HepG2 (cell line): ENCODE data around the gene IPO9. TPM values are rescaled to one million over a fixed set of nuclear protein-coding genes. Genes with fewer than 3 reads are reported as not detected.

Source experiments
- AGO1 ChIP-seq: fragments of 200-400 bp; formaldehyde crosslinking; IDR thresholded peaks from 2 replicates; pipeline ENCODE4 v1.6.1; 2017; ENCODE audit warnings: mild to moderate bottlenecking, low read depth, low read length, moderate library complexity; ENCODE audit not compliant: poor library complexity, severe bottlenecking
- AGO2 ChIP-seq: fragments of 200-400 bp; formaldehyde crosslinking; optimal IDR thresholded peaks from 2 replicates; pipeline ENCODE3; 2017; ENCODE audit warnings: mild to moderate bottlenecking, low read depth, low read length, moderate library complexity
- CEBPG ChIP-seq: IDR thresholded peaks from 2 replicates; pipeline ENCODE4 v1.6.1; 2016
- CREM ChIP-seq, 2 experiments: sonication (generic) in 1 of 2; formaldehyde crosslinking in 1 of 2; IDR thresholded peaks; 2 replicates each; pipeline versions ENCODE4 v1.4.0 to v1.6.1; 2016 to 2020; ENCODE audit warnings: antibody characterized with exemption in 1 of 2, mild to moderate bottlenecking in 1 of 2, missing genetic modification reagents in 1 of 2
- FOXA3 ChIP-seq: IDR thresholded peaks from 2 replicates; pipeline ENCODE4 v1.6.1; 2016; ENCODE audit warnings: missing genetic modification reagents, missing compliant biosample characterization
- GTF2F1 ChIP-seq: fragments of 150-350 bp; IDR thresholded peaks from 2 replicates; pipeline ENCODE4 v1.6.1; 2014; ENCODE audit warnings: low read length
- HOXD1 ChIP-seq: sonication (generic); formaldehyde crosslinking; IDR thresholded peaks from 2 replicates; pipeline ENCODE4 v1.5.0; 2020; ENCODE audit warnings: missing genetic modification reagents
- IKZF1 ChIP-seq: fragments of 450-650 bp; IDR thresholded peaks from 2 replicates; pipeline ENCODE4 v1.7.1; 2016
- IRX3 ChIP-seq: sonication (generic); formaldehyde crosslinking; IDR thresholded peaks from 2 replicates; pipeline ENCODE4 v1.8.1; 2023; ENCODE audit warnings: mild to moderate bottlenecking, low read depth, missing genetic modification reagents, borderline replicate concordance
- MAZ ChIP-seq, 2 experiments: sonication (generic) in 1 of 2; formaldehyde crosslinking in 1 of 2; IDR thresholded peaks; 2 replicates each; pipeline versions ENCODE4 v1.5.0 to v1.6.1; 2012 to 2020; ENCODE audit warnings: low read depth in 2 of 2, mild to moderate bottlenecking in 2 of 2, borderline replicate concordance in 1 of 2, improper control_type of control experiment in 1 of 2, low read length in 1 of 2, missing genetic modification reagents in 1 of 2, moderate library complexity in 1 of 2
- MTA1 ChIP-seq: sonication (generic); formaldehyde crosslinking; IDR thresholded peaks from 2 replicates; pipeline ENCODE4 v1.4.0; 2020; ENCODE audit warnings: missing genetic modification reagents, mild to moderate bottlenecking, borderline replicate concordance
- NFE2 ChIP-seq: sonication (generic); formaldehyde crosslinking; IDR thresholded peaks from 2 replicates; pipeline ENCODE4 v1.4.0; 2020; ENCODE audit warnings: missing genetic modification reagents
- NFE2L1 ChIP-seq: sonication (generic); formaldehyde crosslinking; IDR thresholded peaks from 2 replicates; pipeline ENCODE4 v1.4.0; 2020; ENCODE audit warnings: missing genetic modification reagents, mild to moderate bottlenecking, borderline replicate concordance
- POLR2A ChIP-seq, 2 experiments: IDR thresholded peaks; 2 replicates each; pipeline ENCODE4 v1.6.1; 2011; ENCODE audit warnings: low read depth in 2 of 2, low read length in 2 of 2, mild to moderate bottlenecking in 1 of 2, moderate library complexity in 1 of 2; ENCODE audit not compliant: insufficient read depth in 1 of 2
- REL ChIP-seq: sonication (generic); formaldehyde crosslinking; conservative IDR thresholded peaks from 2 replicates; pipeline ENCODE4 v1.8.0; 2022; ENCODE audit warnings: mild to moderate bottlenecking, missing genetic modification reagents, moderate library complexity
- SMARCE1 ChIP-seq: fragments of 450-650 bp; IDR thresholded peaks from 2 replicates; pipeline ENCODE4 v1.6.1; 2017; ENCODE audit warnings: borderline replicate concordance
- ZBTB42 ChIP-seq: sonication (generic); formaldehyde crosslinking; IDR thresholded peaks from 2 replicates; pipeline ENCODE4 v1.5.0; 2020; ENCODE audit warnings: mild to moderate bottlenecking, missing genetic modification reagents
- ZBTB7B ChIP-seq: sonication (generic); formaldehyde crosslinking; IDR thresholded peaks from 2 replicates; pipeline ENCODE4 v1.4.0; 2020; ENCODE audit warnings: missing genetic modification reagents
- ZFAT ChIP-seq: sonication (generic); formaldehyde crosslinking; conservative IDR thresholded peaks from 2 replicates; pipeline ENCODE4 v1.8.1; 2023; ENCODE audit warnings: missing genetic modification reagents, inconsistent platforms
- ZNF350 ChIP-seq: sonication (generic); formaldehyde crosslinking; IDR thresholded peaks from 2 replicates; pipeline ENCODE4 v1.4.0; 2020; ENCODE audit warnings: mild to moderate bottlenecking, low read depth, missing genetic modification reagents, borderline replicate concordance
- ZNF670 ChIP-seq: sonication (generic); formaldehyde crosslinking; IDR thresholded peaks from 2 replicates; pipeline ENCODE4 v1.8.0; 2022; ENCODE audit warnings: mild to moderate bottlenecking, missing genetic modification reagents, borderline replicate concordance
- ZNF780A ChIP-seq: sonication (generic); formaldehyde crosslinking; IDR thresholded peaks from 2 replicates; pipeline ENCODE4 v1.8.0; 2022; ENCODE audit warnings: mild to moderate bottlenecking, missing genetic modification reagents, moderate library complexity
- polyA plus RNA-seq, 8 experiments: library from polyadenylated mRNA; depleted of rRNA in 3 of 8; stranded (reverse) in 7 of 8; unstranded in 1 of 8; fragments of >200 nt; fragmentation: Illumina TruSeq in 4 of 8; extraction: Trizol in 4 of 8; gene quantifications; 2 replicates each; pipeline versions ENCODE4 v1.2.1 to v1.2.3, GENCODE V29; 2011 to 2016; ENCODE audit warnings: low read depth in 4 of 8, missing spikeins in 1 of 8, mixed read lengths in 1 of 8; ENCODE audit not compliant: insufficient read depth in 1 of 8
- total RNA-seq, 5 experiments: library from RNA; depleted of rRNA; stranded (reverse); fragments of >200 nt; fragmentation: Illumina TruSeq; extraction: Trizol; gene quantifications; 2 replicates each; pipeline ENCODE4 v1.2.3, GENCODE V29; 2016; ENCODE audit warnings: low read depth in 1 of 5
- TF ChIP-seq, protein P1 (sequence below): sonication (generic); formaldehyde crosslinking; IDR thresholded peaks from 2 replicates; pipeline ENCODE4 v1.5.0; 2020; ENCODE audit warnings: mild to moderate bottlenecking, missing genetic modification reagents
- TF ChIP-seq, protein P2 (sequence below): sonication (generic); formaldehyde crosslinking; IDR thresholded peaks from 2 replicates; pipeline ENCODE4 v1.4.0; 2020; ENCODE audit warnings: mild to moderate bottlenecking, missing genetic modification reagents, borderline replicate concordance

IPO9 gene
- total and polyA plus RNA-seq, 2 of the 13 experiments (the other 11 are each of a cell fraction or from before 2014, with no cell fraction given): 31.0 to 34.8 TPM

DNA sequence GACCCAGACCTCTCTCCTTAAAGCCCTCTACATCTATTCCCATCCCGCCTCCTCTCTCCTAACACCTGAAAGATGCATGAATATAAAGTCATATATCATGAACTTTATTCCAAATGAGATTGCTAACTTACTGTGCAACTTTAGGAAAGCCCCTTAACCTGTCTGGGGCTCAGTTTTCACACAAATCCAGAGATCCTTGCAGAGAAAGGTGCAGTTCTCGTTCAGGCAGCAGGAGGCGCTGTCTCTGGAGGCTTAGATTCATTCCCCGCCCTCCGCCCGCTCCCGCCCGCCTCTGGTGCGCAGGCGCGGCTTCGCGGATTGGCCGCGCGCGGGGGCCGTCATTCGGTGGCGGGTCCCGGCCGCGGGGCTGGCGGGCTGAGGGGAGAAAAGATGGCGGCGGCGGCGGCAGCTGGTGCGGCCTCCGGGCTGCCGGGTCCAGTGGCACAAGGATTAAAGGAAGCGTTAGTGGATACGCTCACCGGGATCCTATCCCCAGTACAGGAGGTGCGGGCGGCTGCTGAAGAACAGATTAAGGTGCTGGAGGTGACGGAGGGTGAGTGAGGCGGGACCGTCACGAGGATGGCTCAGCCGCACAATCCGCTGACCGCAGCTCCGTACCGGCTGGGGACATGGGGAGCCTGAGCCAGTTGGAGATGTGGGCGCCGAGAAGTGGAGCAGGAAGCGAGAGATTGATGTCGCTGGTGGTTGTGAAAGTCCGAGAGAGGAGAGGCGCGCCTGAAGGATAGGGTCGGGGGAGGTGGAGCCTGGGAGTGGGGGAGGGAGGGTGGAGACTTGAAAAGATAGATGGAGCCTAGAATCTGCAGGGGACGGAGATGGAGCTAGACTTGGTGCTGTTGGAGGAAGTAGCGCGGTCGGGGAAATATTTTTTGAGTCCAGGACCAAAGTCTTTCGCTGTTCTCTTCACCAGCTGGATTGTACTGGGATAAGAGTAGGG lies at the start of gene IPO9 (continued):
- TF ChIP-seq, protein P1, sequence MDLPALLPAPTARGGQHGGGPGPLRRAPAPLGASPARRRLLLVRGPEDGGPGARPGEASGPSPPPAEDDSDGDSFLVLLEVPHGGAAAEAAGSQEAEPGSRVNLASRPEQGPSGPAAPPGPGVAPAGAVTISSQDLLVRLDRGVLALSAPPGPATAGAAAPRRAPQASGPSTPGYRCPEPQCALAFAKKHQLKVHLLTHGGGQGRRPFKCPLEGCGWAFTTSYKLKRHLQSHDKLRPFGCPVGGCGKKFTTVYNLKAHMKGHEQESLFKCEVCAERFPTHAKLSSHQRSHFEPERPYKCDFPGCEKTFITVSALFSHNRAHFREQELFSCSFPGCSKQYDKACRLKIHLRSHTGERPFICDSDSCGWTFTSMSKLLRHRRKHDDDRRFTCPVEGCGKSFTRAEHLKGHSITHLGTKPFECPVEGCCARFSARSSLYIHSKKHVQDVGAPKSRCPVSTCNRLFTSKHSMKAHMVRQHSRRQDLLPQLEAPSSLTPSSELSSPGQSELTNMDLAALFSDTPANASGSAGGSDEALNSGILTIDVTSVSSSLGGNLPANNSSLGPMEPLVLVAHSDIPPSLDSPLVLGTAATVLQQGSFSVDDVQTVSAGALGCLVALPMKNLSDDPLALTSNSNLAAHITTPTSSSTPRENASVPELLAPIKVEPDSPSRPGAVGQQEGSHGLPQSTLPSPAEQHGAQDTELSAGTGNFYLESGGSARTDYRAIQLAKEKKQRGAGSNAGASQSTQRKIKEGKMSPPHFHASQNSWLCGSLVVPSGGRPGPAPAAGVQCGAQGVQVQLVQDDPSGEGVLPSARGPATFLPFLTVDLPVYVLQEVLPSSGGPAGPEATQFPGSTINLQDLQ (CRISPR knock-in tag): peak; percentile 75; the same call in 1 of the 2 replicates
- TF ChIP-seq ZNF350 (CRISPR knock-in tag) (no peak; the same call in 1 of the 2 replicates), CEBPG (CRISPR knock-in tag) (no peak), ZBTB7B (CRISPR knock-in tag) (no peak; the same call in 1 of the 2 replicates), IRX3 (CRISPR knock-in tag) (0 out of 2 replicates have a peak, but pooled peaks have one; percentile 7), IKZF1 (no peak), ZBTB42 (no peak), HOXD1 (CRISPR knock-in tag) (no peak), ZNF670 (CRISPR knock-in tag) (no peak), CREM (IDR thresholded peaks at IDR 0.05) (no peak), CREM (CRISPR knock-in tag; IDR thresholded peaks at IDR 0.05) (no peak), REL (no peak), ZNF780A (no peak; the same call in 1 of the 2 replicates), FOXA3 (CRISPR knock-in tag) (no peak), GTF2F1 (no peak), NFE2 (CRISPR knock-in tag) (no peak), AGO1 (peak; percentile 48), AGO2 (peak; percentile 50), MTA1 (no peak), MAZ (IDR thresholded peaks at IDR 0.05; ENCODE audit: borderline replicate concordance, low read depth, low read length) (peak; percentile 87), MAZ (CRISPR knock-in tag; IDR thresholded peaks at IDR 0.05; ENCODE audit: low read depth) (peak; percentile 74), POLR2A (IDR thresholded peaks at IDR 0.05; ENCODE audit: insufficient read depth in 1 of 2, low read depth in 2 of 2, low read length in 2 of 2) (peak; percentile 72 to 80), SMARCE1 (no peak), ZFAT (CRISPR knock-in tag) (no peak), NFE2L1 (CRISPR knock-in tag) (no peak)
- TF ChIP-seq, protein P2, sequence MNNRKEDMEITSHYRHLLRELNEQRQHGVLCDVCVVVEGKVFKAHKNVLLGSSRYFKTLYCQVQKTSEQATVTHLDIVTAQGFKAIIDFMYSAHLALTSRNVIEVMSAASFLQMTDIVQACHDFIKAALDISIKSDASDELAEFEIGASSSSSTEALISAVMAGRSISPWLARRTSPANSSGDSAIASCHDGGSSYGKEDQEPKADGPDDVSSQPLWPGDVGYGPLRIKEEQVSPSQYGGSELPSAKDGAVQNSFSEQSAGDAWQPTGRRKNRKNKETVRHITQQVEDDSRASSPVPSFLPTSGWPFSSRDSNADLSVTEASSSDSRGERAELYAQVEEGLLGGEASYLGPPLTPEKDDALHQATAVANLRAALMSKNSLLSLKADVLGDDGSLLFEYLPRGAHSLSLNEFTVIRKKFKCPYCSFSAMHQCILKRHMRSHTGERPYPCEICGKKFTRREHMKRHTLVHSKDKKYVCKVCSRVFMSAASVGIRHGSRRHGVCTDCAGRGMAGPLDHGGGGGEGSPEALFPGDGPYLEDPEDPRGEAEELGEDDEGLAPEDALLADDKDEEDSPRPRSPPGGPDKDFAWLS (CRISPR knock-in tag): no peak
